Uterus (tissue), 2 donors: ENCODE data around the gene SOX5.

Experiments used
- POLR2A ChIP-seq, 2 donors: fragments of 450-650 bp; IDR thresholded peaks; one replicate each; pipeline ENCODE4 v1.6.1; 2016; ENCODE audit warnings: antibody characterized with exemption in 2 of 2, mild to moderate bottlenecking in 1 of 2, moderate library complexity in 1 of 2
- TF ChIP-seq, protein P1 (sequence below), 4 experiments: fragments of 200-600 bp in 2 of 4; fragments of 450-650 bp in 2 of 4; sonication (generic) in 2 of 4; IDR thresholded peaks; one replicate each; pipeline ENCODE4 v1.5.1; 2016 to 2019; ENCODE audit warnings: antibody characterized with exemption in 4 of 4, mild to moderate bottlenecking in 2 of 4, moderate library complexity in 1 of 4

GRCh38 chr12:23525450-23526072 lies 423.9 kb downstream of the SOX5 start:
- TF ChIP-seq, protein P1, sequence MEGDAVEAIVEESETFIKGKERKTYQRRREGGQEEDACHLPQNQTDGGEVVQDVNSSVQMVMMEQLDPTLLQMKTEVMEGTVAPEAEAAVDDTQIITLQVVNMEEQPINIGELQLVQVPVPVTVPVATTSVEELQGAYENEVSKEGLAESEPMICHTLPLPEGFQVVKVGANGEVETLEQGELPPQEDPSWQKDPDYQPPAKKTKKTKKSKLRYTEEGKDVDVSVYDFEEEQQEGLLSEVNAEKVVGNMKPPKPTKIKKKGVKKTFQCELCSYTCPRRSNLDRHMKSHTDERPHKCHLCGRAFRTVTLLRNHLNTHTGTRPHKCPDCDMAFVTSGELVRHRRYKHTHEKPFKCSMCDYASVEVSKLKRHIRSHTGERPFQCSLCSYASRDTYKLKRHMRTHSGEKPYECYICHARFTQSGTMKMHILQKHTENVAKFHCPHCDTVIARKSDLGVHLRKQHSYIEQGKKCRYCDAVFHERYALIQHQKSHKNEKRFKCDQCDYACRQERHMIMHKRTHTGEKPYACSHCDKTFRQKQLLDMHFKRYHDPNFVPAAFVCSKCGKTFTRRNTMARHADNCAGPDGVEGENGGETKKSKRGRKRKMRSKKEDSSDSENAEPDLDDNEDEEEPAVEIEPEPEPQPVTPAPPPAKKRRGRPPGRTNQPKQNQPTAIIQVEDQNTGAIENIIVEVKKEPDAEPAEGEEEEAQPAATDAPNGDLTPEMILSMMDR (IDR thresholded peaks at IDR 0.05) = no peak
- TF ChIP-seq POLR2A (IDR thresholded peaks at IDR 0.05) = no peak
